DOHH2 (cell line): ENCODE measurements around the gene TDRD7.
A peak's percentile ranks its signal among the peaks of the same experiment; 100 is the strongest.

Experiments
- H3F3A ChIP-seq: fragments of 200-600 bp; sonication (generic), shearing (Covaris generic); 2 replicates; pipeline ENCODE4 v1.6.0; 2016; ENCODE audit warnings: antibody characterized with exemption, mild to moderate bottlenecking; ENCODE audit not compliant: control insufficient read depth, insufficient read depth
- H3K27ac ChIP-seq: fragments of 200-600 bp; sonication (generic); 2 replicates; pipeline ENCODE4 v1.5.1; 2014; ENCODE audit warnings: low read depth, mild to moderate bottlenecking, low read length, moderate library complexity
- H3K27me3 ChIP-seq: fragments of 200-600 bp; sonication (generic); 2 replicates; pipeline ENCODE4 v1.6.1; 2014; ENCODE audit warnings: mild to moderate bottlenecking, low read length, mixed read lengths; ENCODE audit not compliant: control insufficient read depth
- H3K36me3 ChIP-seq: fragments of 200-600 bp; sonication (generic); 2 replicates; pipeline ENCODE4 v1.6.1; 2014; ENCODE audit warnings: mild to moderate bottlenecking, low read length, moderate library complexity, mixed read lengths; ENCODE audit not compliant: control insufficient read depth
- H3K4me1 ChIP-seq: fragments of 200-600 bp; sonication (generic); 2 replicates; pipeline ENCODE4 v1.6.1; 2014; ENCODE audit warnings: mild to moderate bottlenecking, low read length, mixed read lengths; ENCODE audit not compliant: control insufficient read depth
- H3K4me2 ChIP-seq: fragments of 200-600 bp; sonication (generic); 2 replicates; pipeline ENCODE4 v1.6.0; 2014; ENCODE audit warnings: mild to moderate bottlenecking, low read length, moderate library complexity
- H3K4me3 ChIP-seq: fragments of 200-600 bp; sonication (generic); 2 replicates; pipeline ENCODE4 v1.5.1; 2014; ENCODE audit warnings: mild to moderate bottlenecking, low read length, mixed read lengths
- H3K79me2 ChIP-seq: fragments of 200-600 bp; sonication (generic); 2 replicates; pipeline ENCODE4 v1.6.1; 2014; ENCODE audit warnings: mild to moderate bottlenecking, low read length, mixed read lengths; ENCODE audit not compliant: control insufficient read depth
- H3K9me2 ChIP-seq: fragments of 200-600 bp; sonication (generic); replicated peaks from 2 replicates; pipeline ENCODE4 v1.6.1; 2014; ENCODE audit warnings: mild to moderate bottlenecking, low read length, mixed read lengths; ENCODE audit not compliant: control insufficient read depth
- H3K9me3 ChIP-seq: fragments of 200-600 bp; sonication (generic); 2 replicates; pipeline ENCODE4 v1.6.1; 2014; ENCODE audit warnings: antibody characterized with exemption, low read length, mixed read lengths; ENCODE audit not compliant: control insufficient read depth, insufficient read depth
- H4K20me1 ChIP-seq: fragments of 200-600 bp; sonication (generic); 2 replicates; pipeline ENCODE4 v1.6.0; 2014; ENCODE audit warnings: low read depth, mild to moderate bottlenecking, antibody characterized with exemption, low read length, moderate library complexity; ENCODE audit not compliant: control insufficient read depth, insufficient read depth
- EZH2phosphoT487 ChIP-seq: fragments of 200-600 bp; sonication (generic); IDR thresholded peaks from 2 replicates; pipeline ENCODE4 v1.6.1; 2017; ENCODE audit warnings: borderline replicate concordance, mild to moderate bottlenecking, antibody characterized with exemption, low read length, moderate library complexity, mixed read lengths
- TF ChIP-seq, protein P1 (sequence below): fragments of 200-600 bp; sonication (generic); IDR thresholded peaks from one replicate; pipeline ENCODE4 v1.5.1; 2014; ENCODE audit warnings: antibody characterized with exemption, mild to moderate bottlenecking, low read depth, low read length; ENCODE audit not compliant: poor library complexity, severe bottlenecking

TDRD7 gene

DNA sequence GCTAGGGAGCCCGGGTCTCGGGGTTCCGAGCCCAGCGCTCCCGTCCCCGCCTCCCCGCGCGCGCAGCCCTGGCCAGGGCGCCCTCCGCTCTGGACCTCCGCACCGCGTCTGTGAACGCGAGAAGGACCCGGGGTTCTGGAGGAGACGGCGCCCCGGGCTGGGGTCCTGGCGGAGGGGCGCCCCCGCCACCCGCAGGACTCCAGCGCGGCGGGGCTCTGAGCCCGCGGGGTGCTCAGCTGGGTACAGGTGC lies 90.0 kb downstream of the TDRD7 start:
- peak overlapping the region; percentile 69 for H3K4me2 ChIP-seq
- peak overlapping the region; percentile 66 for H3K4me3 ChIP-seq
- H4K20me1 ChIP-seq: no peaks in the 10 kb centered on the region
- no peaks in the 10 kb centered on the region for H3K36me3 ChIP-seq
- H3F3A ChIP-seq: 0 out of 2 replicates have a peak, but pooled peaks cover 6% of the 10 kb centered on the region
- H3K27ac ChIP-seq: no peak overlapping the region
- H3K27me3 ChIP-seq: peaks cover 71% of the 10 kb centered on the region
- TF ChIP-seq EZH2phosphoT487: no peak
- TF ChIP-seq, protein P1, sequence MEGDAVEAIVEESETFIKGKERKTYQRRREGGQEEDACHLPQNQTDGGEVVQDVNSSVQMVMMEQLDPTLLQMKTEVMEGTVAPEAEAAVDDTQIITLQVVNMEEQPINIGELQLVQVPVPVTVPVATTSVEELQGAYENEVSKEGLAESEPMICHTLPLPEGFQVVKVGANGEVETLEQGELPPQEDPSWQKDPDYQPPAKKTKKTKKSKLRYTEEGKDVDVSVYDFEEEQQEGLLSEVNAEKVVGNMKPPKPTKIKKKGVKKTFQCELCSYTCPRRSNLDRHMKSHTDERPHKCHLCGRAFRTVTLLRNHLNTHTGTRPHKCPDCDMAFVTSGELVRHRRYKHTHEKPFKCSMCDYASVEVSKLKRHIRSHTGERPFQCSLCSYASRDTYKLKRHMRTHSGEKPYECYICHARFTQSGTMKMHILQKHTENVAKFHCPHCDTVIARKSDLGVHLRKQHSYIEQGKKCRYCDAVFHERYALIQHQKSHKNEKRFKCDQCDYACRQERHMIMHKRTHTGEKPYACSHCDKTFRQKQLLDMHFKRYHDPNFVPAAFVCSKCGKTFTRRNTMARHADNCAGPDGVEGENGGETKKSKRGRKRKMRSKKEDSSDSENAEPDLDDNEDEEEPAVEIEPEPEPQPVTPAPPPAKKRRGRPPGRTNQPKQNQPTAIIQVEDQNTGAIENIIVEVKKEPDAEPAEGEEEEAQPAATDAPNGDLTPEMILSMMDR: no peak
- H3K79me2 ChIP-seq: no peaks in the 10 kb centered on the region
- no peaks in the 10 kb centered on the region for H3K9me2 ChIP-seq
- H3K4me1 ChIP-seq: peaks cover 24% of the 10 kb centered on the region
- H3K9me3 ChIP-seq: no peaks in the 10 kb centered on the region

DNA sequence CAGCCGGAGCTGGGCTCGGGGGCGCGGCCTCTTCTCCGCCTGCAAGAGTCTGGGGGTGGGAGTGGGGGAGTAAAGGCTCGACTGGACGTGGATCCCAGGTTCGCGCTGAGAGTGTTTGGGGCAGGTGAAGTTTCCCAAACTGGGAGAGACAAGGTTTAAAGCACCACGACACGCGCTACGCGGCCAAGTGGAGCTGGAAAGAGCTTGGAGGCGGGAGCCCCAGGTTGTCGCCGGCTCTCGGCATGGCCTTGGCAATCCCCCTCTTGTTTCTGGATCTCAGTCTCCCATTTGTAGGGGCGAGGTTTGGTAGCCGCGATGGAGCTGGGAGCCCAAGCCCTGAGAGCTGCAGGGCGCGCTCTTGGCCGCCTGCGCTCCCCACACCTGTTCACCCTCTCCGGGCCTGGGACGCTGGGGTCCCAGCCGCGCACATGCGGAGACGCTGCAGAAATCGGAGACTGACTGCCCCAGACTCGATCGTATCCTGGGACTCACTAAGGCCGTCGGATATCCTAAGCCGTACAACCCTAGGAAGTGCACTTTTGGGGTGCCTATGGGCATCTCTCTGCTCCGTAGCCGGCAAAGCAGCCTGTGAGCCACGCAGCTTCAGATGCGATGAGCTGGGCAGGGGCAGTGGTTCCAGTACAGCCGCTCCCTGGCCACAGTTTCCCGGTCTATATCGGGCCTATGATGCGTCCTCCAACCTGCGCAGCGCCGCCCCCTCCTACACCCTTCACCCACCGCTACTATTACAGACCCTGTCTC lies 90.5 kb downstream of the TDRD7 start:
- Histone ChIP-seq H3K9me3 (no peaks in the 10 kb centered on the region), H3K27ac (no peak overlapping the region), H3K79me2 (no peaks in the 10 kb centered on the region), H3F3A (0 out of 2 replicates have a peak, but pooled peaks cover 6% of the 10 kb centered on the region), H3K4me3 (peak overlapping the region; percentile 66), H3K27me3 (peaks cover 73% of the 10 kb centered on the region), H4K20me1 (no peaks in the 10 kb centered on the region), H3K36me3 (no peaks in the 10 kb centered on the region), H3K4me2 (peak overlapping the region; percentile 69), H3K4me1 (peaks cover 24% of the 10 kb centered on the region), H3K9me2 (no peaks in the 10 kb centered on the region)
- peak; percentile 39 for TF ChIP-seq EZH2phosphoT487
- TF ChIP-seq, protein P1: no peak

DNA sequence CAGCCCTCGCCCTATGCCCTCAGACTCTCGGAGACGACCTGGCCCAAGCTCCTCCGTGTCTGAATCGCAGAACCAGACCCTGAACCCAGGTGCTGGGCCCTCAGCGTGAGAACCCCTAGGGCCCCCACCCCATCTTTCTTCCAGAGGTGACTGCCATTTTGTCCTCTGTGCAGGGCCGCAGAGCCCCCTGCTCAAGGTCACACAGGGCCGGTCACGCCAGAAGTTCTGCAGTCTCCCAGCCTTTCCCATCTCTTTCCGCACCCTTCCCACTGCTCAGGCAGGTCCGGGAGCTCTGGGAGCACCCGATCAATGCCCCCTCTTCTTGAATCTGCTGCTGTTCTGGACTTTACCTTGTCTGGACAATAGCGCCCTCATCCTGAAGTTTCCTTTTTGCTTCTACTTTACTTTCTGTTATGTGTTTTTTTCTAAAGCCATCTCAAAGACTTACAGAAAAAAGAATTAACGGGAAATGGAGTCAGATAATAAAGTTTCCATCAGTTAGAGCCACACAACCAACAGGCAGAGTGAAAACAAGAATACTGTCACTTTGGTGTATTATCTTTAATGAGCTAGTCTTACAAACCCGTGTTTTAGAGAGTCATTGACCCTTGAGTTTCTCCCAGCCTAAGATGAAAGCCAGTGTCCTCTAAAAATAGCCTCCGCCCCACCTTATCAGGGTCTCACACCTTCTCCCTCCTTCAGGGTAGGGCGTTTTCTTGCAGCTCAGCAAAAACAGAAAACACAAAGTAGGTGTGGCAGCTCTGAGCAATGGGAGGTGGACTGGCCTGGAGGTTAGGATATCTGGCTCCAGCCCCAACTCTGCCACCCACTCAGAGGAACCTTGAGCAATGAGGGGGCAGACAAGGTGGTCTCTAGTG lies 91.3 kb downstream of the TDRD7 start:
- peak; percentile 77; the same call in 1 of the 2 replicates for TF ChIP-seq EZH2phosphoT487
- TF ChIP-seq, protein P1: peak; percentile 31
- H3K4me2 ChIP-seq: peak overlapping the region; percentile 69
- 0 out of 2 replicates have a peak, but pooled peaks cover 6% of the 10 kb centered on the region for H3F3A ChIP-seq
- peaks cover 73% of the 10 kb centered on the region for H3K27me3 ChIP-seq
- no peak overlapping the region for H3K27ac ChIP-seq
- H4K20me1 ChIP-seq: no peaks in the 10 kb centered on the region
- no peaks in the 10 kb centered on the region for H3K9me3 ChIP-seq
- no peaks in the 10 kb centered on the region for H3K79me2 ChIP-seq
- no peak overlapping the region for H3K4me3 ChIP-seq
- no peaks in the 10 kb centered on the region for H3K9me2 ChIP-seq
- no peaks in the 10 kb centered on the region for H3K36me3 ChIP-seq
- peaks cover 24% of the 10 kb centered on the region for H3K4me1 ChIP-seq
